ENCODE results near the gene THBS2. TPM values are rescaled to one million over a fixed set of nuclear protein-coding genes. Genes with fewer than 3 reads are reported as not detected.
"Not testable (repeated sequence)": the region's sequence is repeated elsewhere in the genome, so short reads cannot be mapped to it uniquely, and the experiment has no call there.

The THBS2 gene
- total RNA-seq, 1 donor from 2014 or later: 709 TPM

GRCh38 chr6:169200893-169201514 lies 52.6 kb downstream of the THBS2 start:
- Histone ChIP-seq H3K27me3 (no peaks in the 10 kb centered on the region), H3K4me1 (peaks cover 0 to 6% of the 10 kb centered on the region in 2 donors), H3K36me3 (no peaks in the 10 kb centered on the region), H3K27ac (peak overlapping the region in 1 of 2 donors; percentile 35), H3K4me3 (no peak overlapping the region), H3K9me3 (no peaks in the 10 kb centered on the region)
- intact Hi-C loops (cut with DNase I): no loop called here
- DNase-seq (ENCODE audit: low spot score in 2 of 2): no peak
- no peak for TF ChIP-seq CTCF (IDR thresholded peaks at IDR 0.05)

- Histone ChIP-seq H3K36me3 (no peaks in the 10 kb centered on the region), H3K27ac (no peak overlapping the region), H3K9me3 (no peaks in the 10 kb centered on the region), H3K4me1 (peaks cover 0 to 4% of the 10 kb centered on the region in 2 donors), H3K27me3 (no peaks in the 10 kb centered on the region), H3K4me3 (no peak overlapping the region)
- TF ChIP-seq CTCF (IDR thresholded peaks at IDR 0.05): no peak
- intact Hi-C loops (cut with DNase I): no loop called here
- DNase-seq (ENCODE audit: low spot score in 2 of 2): no peak
Observed at GRCh38 chr6:169199625-169200335, 53.9 kb downstream of the THBS2 start.

- H3K27ac ChIP-seq: no peak overlapping the region
- intact Hi-C loops (cut with DNase I): no loop called here
- no peaks in the 10 kb centered on the region for H3K27me3 ChIP-seq
- H3K4me1 ChIP-seq: peaks cover 0 to 8% of the 10 kb centered on the region in 2 donors
- H3K36me3 ChIP-seq: no peaks in the 10 kb centered on the region
- no peak overlapping the region for H3K4me3 ChIP-seq
- DNase-seq (ENCODE audit: low spot score in 2 of 2): no peak
- no peaks in the 10 kb centered on the region for H3K9me3 ChIP-seq
- TF ChIP-seq CTCF (IDR thresholded peaks at IDR 0.05): no peak
Observed at GRCh38 chr6:169198885-169199284, 54.8 kb downstream of the THBS2 start.

GRCh38 chr6:169197929-169198328 lies 55.7 kb downstream of the THBS2 start:
- DNase-seq (ENCODE audit: low spot score in 2 of 2); H3K27me3 ChIP-seq; intact Hi-C loops (cut with DNase I); H3K4me1 ChIP-seq; H3K36me3 ChIP-seq; H3K9me3 ChIP-seq; H3K27ac ChIP-seq; H3K4me3 ChIP-seq: not testable (repeated sequence)

- intact Hi-C loops (cut with DNase I); DNase-seq (ENCODE audit: low spot score in 2 of 2); H3K4me3 ChIP-seq; H3K27ac ChIP-seq; H3K36me3 ChIP-seq; H3K27me3 ChIP-seq; H3K9me3 ChIP-seq: not testable (repeated sequence)
- H3K4me1 ChIP-seq: peaks cover 2 to 16% of the 10 kb centered on the region in 2 donors
Observed at GRCh38 chr6:169196279-169196678, 57.4 kb downstream of the THBS2 start.

- no peak for TF ChIP-seq CTCF (IDR thresholded peaks at IDR 0.05)
- Histone ChIP-seq H3K4me1 (peaks cover 10 to 27% of the 10 kb centered on the region in 2 donors), H3K36me3 (no peaks in the 10 kb centered on the region), H3K4me3 (no peak overlapping the region), H3K27me3 (no peaks in the 10 kb centered on the region), H3K9me3 (no peaks in the 10 kb centered on the region), H3K27ac (peak overlapping the region; percentile 81 to 87)
- no peak for DNase-seq (ENCODE audit: low spot score in 2 of 2)
- intact Hi-C loops (cut with DNase I): no loop called here
Observed at GRCh38 chr6:169194737-169195136, 58.9 kb downstream of the THBS2 start.
